ENCODE data around the gene RHBDL3. TPM values are rescaled to one million over a fixed set of nuclear protein-coding genes. Genes with fewer than 3 reads are reported as not detected.

RHBDL3 gene
- polyA plus RNA-seq, 1 donor (not counting 4 experiments of a cell fraction or from before 2014, with no cell fraction given) = not detected

- Histone ChIP-seq H3K27ac (ENCODE audit: control insufficient read depth, insufficient read depth, low read length) (no peak overlapping the region), H3K4me1 (ENCODE audit: control insufficient read depth, extremely low read depth, insufficient read depth, low read length) (peaks cover 4% of the 10 kb centered on the region), H3K27me3 (ENCODE audit: control insufficient read depth, extremely low read depth, insufficient read depth, low read length) (no peaks in the 10 kb centered on the region), H2AFZ (ENCODE audit: control insufficient read depth, low read length) (no peak overlapping the region), H3K9me1 (ENCODE audit: control insufficient read depth, extremely low read depth, insufficient read depth, low read length) (no peaks in the 10 kb centered on the region), H3K9ac (ENCODE audit: control insufficient read depth, extremely low read depth, insufficient read depth, low read length) (no peak overlapping the region), H3K4me3 (ENCODE audit: control insufficient read depth in 2 of 3, extremely low read depth in 1 of 3, insufficient read depth in 2 of 3, low read depth in 1 of 3, low read length in 3 of 3) (no peak overlapping the region), H3K4me2 (ENCODE audit: control insufficient read depth, extremely low read depth, insufficient read depth, low read depth, low read length) (no peak overlapping the region), H3K9me3 (ENCODE audit: control insufficient read depth, low read depth, low read length) (no peaks in the 10 kb centered on the region), H3K79me2 (ENCODE audit: control insufficient read depth, insufficient read depth, low read length) (no peaks in the 10 kb centered on the region), H3K36me3 (ENCODE audit: control insufficient read depth in 2 of 2, extremely low read depth in 1 of 2, insufficient read depth in 2 of 2, low read length in 2 of 2) (no peaks in the 10 kb centered on the region), H4K20me1 (ENCODE audit: control insufficient read depth, extremely low read depth, insufficient read depth, low read length) (no peaks in the 10 kb centered on the region)
- dilution Hi-C loops (cut with MboI; ENCODE audit: extremely low pct_ligation_motif_present, low sequenced_read_pairs) = no loop called here
- TF ChIP-seq EZH2 (IDR thresholded peaks at IDR 0.05; ENCODE audit: low read length) = no peak
- TF ChIP-seq CTCF (optimal IDR thresholded peaks at IDR 0.05 in 1 of 3, IDR thresholded peaks at IDR 0.05 in 1 of 3, conservative IDR thresholded peaks at IDR 0.05 in 1 of 3; ENCODE audit: extremely low read depth in 1 of 3, insufficient read depth in 2 of 3, low read length in 3 of 3) = no peak
- FAIRE-seq (no peak), DNase-seq (ENCODE audit: low read depth, low spot score) (no peak)
Measured at GRCh38 chr17:32320847-32321246, 55.2 kb downstream of the RHBDL3 start.

GRCh38 chr17:32323046-32323445, 57.4 kb downstream of the RHBDL3 start:
- Histone ChIP-seq H3K27ac (ENCODE audit: control insufficient read depth, insufficient read depth, low read length) (no peak overlapping the region), H3K9me3 (ENCODE audit: control insufficient read depth, low read depth, low read length) (no peaks in the 10 kb centered on the region), H3K9me1 (ENCODE audit: control insufficient read depth, extremely low read depth, insufficient read depth, low read length) (no peaks in the 10 kb centered on the region), H3K4me1 (ENCODE audit: control insufficient read depth, extremely low read depth, insufficient read depth, low read length) (peaks cover 4% of the 10 kb centered on the region), H2AFZ (ENCODE audit: control insufficient read depth, low read length) (no peak overlapping the region), H4K20me1 (ENCODE audit: control insufficient read depth, extremely low read depth, insufficient read depth, low read length) (no peaks in the 10 kb centered on the region), H3K36me3 (ENCODE audit: control insufficient read depth in 2 of 2, extremely low read depth in 1 of 2, insufficient read depth in 2 of 2, low read length in 2 of 2) (no peaks in the 10 kb centered on the region), H3K79me2 (ENCODE audit: control insufficient read depth, insufficient read depth, low read length) (no peaks in the 10 kb centered on the region), H3K27me3 (ENCODE audit: control insufficient read depth, extremely low read depth, insufficient read depth, low read length) (no peaks in the 10 kb centered on the region), H3K9ac (ENCODE audit: control insufficient read depth, extremely low read depth, insufficient read depth, low read length) (no peak overlapping the region), H3K4me3 (ENCODE audit: control insufficient read depth in 2 of 3, extremely low read depth in 1 of 3, insufficient read depth in 2 of 3, low read depth in 1 of 3, low read length in 3 of 3) (no peak overlapping the region), H3K4me2 (ENCODE audit: control insufficient read depth, extremely low read depth, insufficient read depth, low read depth, low read length) (no peak overlapping the region)
- FAIRE-seq = no peak
- dilution Hi-C loops (cut with MboI; ENCODE audit: extremely low pct_ligation_motif_present, low sequenced_read_pairs) = no loop called here
- TF ChIP-seq CTCF (optimal IDR thresholded peaks at IDR 0.05 in 1 of 3, IDR thresholded peaks at IDR 0.05 in 1 of 3, conservative IDR thresholded peaks at IDR 0.05 in 1 of 3; ENCODE audit: extremely low read depth in 1 of 3, insufficient read depth in 2 of 3, low read length in 3 of 3) (no peak), EZH2 (IDR thresholded peaks at IDR 0.05; ENCODE audit: low read length) (no peak)
- DNase-seq (ENCODE audit: low read depth, low spot score) = no peak

Data from keratinocyte (primary cell).